Left ventricle myocardium superior (tissue), 1 donor: ENCODE measurements around the gene LRRC75B. TPM values are rescaled to one million over a fixed set of nuclear protein-coding genes. Genes with fewer than 3 reads are reported as not detected.
A peak's percentile ranks its signal among the peaks of the same experiment; 100 is the strongest.

Experiments used
- ATAC-seq: fragments of 200-7000 bp; cut with Tn5 transposase; one replicate; pipeline ENCODE4 v1.9.1; 2020; ENCODE audit warnings: mild to moderate bottlenecking, moderate library complexity
- DNase-seq: peaks from one replicate; pipeline ENCODE4 v3.0.0-alpha.2; 2020
- intact Hi-C: fragments of 100-400 bp; cut with micrococcal nuclease; formaldehyde crosslinking; loops from one replicate; pipeline ENCODE4 v1.11.0; 2022
- total RNA-seq: library from RNA; stranded (reverse); fragmentation: NEBNext Ultra II Directional; extraction: Animal tissue kit (Norgen Biotek cat#: 25700); gene quantifications from one replicate; pipeline ENCODE4 v1.2.1, GENCODE V29; 2021
- donor health status: DM: no; HTN: yes; CAD: no; lungs with severe emphysema.

Gene LRRC75B
- total RNA-seq, 1 donor from 2014 or later, result 6.9 TPM

DNA sequence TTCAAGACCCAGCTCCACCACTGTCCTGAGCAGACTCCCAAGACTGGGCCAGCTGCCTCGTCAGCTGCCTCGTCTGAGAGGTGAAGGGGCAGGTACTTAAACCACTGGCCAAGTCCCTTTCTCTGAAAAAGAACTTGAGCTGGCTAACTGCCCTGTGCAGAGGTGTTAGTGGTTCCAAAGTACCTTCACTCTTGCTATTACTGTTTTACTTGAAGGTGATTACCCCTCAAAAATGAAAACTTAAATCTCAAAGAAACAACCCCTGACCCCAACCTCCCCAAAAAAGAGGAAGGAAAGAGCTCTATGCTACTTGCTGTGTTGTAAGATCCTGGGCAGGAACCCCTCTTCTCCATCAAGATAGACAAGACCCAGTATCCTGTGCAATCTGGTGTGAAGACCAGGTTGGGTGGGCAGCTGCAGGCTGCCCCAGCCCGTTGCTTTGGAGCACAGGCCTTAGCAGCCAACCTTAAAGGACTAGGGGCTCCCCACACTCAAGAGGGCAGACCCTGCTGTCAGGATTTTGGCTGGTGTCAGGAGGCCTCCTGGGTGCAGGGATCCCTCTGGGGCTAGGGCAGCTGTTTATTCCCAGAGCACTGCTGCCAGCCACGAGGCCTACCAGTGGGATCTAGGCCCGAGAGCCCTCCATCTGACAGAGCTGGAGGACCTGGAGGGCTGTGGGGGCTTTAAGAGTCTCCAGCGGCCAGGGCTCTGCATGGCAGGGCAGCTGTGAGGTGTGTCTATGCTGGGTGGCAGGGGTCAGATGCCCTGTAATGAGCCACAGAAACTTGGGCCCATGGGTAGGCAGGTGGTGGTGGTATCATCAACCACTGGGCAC, 51.0 kb downstream of the LRRC75B start:
- intact Hi-C loops, result no loop called here
- peak; percentile 5 for ATAC-seq
- DNase-seq, result no peak

DNA sequence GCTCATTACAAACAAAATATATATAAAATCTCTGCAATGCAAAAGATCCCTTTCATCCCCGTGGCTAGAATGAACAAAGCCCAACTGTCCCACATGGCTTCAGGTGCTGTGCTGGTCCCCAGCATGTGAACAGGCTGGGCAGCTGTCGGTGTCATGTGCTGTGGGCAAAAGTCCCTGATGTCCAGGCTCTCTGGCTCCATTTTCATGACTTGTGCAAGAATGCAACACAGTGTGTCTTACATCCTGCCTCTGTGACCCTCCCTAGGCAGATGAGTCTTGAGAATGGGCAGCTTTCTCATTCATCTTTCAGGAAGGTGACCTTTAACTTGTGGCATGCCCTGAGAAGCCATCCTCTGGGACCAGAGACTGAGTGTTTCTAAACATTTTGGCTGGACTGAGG, 52.4 kb downstream of the LRRC75B start:
- ATAC-seq, result no peak
- intact Hi-C loops, result no loop called here
- DNase-seq, result no peak

DNA sequence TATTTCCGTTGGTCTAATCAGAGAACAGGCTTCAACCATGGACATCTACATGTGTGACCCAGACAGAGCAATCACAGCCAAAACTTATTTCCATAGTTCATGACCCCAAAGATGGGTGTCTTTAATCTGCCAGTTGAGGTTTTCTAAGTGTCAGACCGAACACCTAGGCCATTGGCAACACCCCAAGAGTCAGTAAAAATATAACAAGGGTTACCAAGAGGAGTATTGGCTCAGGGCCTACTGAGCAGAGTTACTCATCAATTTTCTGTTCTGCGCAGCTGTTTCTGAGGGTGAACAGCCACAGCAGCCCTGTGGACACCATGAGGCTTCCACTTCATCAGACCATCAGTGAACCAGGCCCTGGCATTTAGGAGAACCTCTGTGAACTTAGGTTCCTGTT, 56.8 kb downstream of the LRRC75B start:
- ATAC-seq, result peak; percentile 14
- intact Hi-C loops, result no loop called here
- no peak for DNase-seq

Other genes with a start within 250 kb of the LRRC75B start
- gene ADORA2A, start 165.5 kb downstream of the LRRC75B start, total RNA-seq, result 4.1 TPM
- 0.97 TPM for gene UPB1, start 97.7 kb downstream of the LRRC75B start, total RNA-seq
- gene GUCD1, start 37.9 kb downstream of the LRRC75B start, total RNA-seq, result 275 TPM
- 73.7 TPM for gene SNRPD3, start 37.1 kb downstream of the LRRC75B start, total RNA-seq
- gene GGT1, start 10.1 kb upstream of the LRRC75B start, total RNA-seq, result 1.2 TPM
- gene PIWIL3, start 181.6 kb upstream of the LRRC75B start, total RNA-seq, result not detected
- 11.6 TPM for gene SGSM1, start 213.1 kb upstream of the LRRC75B start, total RNA-seq